ENCODE data around the gene BANF2. TPM values are rescaled to one million over a fixed set of nuclear protein-coding genes. Genes with fewer than 3 reads are reported as not detected.

BANF2 gene
- total and polyA plus RNA-seq, 4 donors, result not detected

DNA sequence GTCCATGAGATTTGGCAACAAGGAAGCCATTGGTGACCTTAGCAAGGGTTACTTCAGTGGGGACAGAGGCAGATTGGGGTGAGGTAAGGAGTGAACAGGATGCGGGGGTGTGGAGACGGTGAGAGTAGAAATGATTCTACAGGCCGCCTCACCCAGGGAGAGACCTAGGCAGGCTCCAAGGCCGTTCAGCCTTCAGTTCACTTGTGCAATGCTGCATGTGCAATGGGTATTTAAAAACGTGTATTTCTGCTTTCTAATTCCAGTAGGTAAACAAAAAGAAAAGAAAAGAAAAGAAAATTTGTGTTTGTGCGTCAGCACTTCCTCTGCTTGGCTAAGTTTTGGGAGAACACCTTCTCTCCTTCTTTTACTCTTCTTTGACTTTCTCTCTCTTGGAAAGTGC lies 56.8 kb downstream of the BANF2 start:
- TF ChIP-seq HNF4A (conservative IDR thresholded peaks at IDR 0.05) (no peak), EGR1 (IDR thresholded peaks at IDR 0.05; ENCODE audit: low read depth in 2 of 2) (no peak)
- TF ChIP-seq, protein P1, sequence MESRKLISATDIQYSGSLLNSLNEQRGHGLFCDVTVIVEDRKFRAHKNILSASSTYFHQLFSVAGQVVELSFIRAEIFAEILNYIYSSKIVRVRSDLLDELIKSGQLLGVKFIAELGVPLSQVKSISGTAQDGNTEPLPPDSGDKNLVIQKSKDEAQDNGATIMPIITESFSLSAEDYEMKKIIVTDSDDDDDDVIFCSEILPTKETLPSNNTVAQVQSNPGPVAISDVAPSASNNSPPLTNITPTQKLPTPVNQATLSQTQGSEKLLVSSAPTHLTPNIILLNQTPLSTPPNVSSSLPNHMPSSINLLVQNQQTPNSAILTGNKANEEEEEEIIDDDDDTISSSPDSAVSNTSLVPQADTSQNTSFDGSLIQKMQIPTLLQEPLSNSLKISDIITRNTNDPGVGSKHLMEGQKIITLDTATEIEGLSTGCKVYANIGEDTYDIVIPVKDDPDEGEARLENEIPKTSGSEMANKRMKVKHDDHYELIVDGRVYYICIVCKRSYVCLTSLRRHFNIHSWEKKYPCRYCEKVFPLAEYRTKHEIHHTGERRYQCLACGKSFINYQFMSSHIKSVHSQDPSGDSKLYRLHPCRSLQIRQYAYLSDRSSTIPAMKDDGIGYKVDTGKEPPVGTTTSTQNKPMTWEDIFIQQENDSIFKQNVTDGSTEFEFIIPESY (IDR thresholded peaks at IDR 0.05), result no peak
- Histone ChIP-seq H3K4me1 (ENCODE audit: control insufficient read depth in 4 of 4, insufficient read depth in 4 of 4, low read length in 3 of 4) (peaks cover 0 to under 1% (median 0%) of the 10 kb centered on the region in 4 donors), H3K27ac (ENCODE audit: low read depth in 1 of 2, low read length in 2 of 2) (no peak overlapping the region), H3K4me3 (ENCODE audit: low read depth in 1 of 3, low read length in 3 of 3) (no peak overlapping the region), H3K36me3 (ENCODE audit: control insufficient read depth in 4 of 4, insufficient read depth in 3 of 4, low read depth in 1 of 4, low read length in 3 of 4) (no peaks in the 10 kb centered on the region), H3K9me3 (ENCODE audit: control insufficient read depth in 4 of 4, low read length in 3 of 4) (peaks cover 0 to 3% (median 0%) of the 10 kb centered on the region in 4 donors), H3K9ac (ENCODE audit: low read depth in 1 of 2, low read length in 2 of 2) (no peak overlapping the region), H3K27me3 (ENCODE audit: control insufficient read depth in 4 of 4, insufficient read depth in 4 of 4, low read length in 3 of 4) (no peaks in the 10 kb centered on the region)
- 81% methylated on average over 6 of the region's 6 CpGs for WGBS
- DNase-seq (ENCODE audit: low spot score), result no peak

DNA sequence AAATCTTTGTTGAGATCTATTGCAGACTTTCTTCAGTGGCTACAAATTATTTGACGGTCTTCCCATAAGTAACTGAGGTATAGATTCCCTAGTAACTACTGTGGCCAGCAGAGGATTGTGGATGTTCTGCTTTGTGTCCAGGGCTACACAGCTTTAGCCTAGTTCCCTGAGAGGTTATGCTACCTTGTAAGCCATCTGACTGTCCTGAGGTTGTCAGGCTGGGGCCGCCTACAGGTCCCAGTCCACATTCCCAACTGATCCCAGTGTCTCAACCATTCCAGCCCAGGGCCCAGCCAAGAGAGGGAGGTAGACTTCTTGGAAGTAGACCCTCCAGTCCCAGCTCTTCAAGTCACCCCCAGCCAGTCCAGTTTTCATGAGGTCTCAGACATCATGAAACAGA lies 57.7 kb downstream of the BANF2 start:
- TF ChIP-seq YY1 (IDR thresholded peaks at IDR 0.05), result no peak
- H3K4me3 ChIP-seq (ENCODE audit: low read depth in 1 of 3, low read length in 3 of 3), result no peak overlapping the region
- WGBS, result 98% methylated on average over 2 of the region's 2 CpGs
- H3K4me1 ChIP-seq (ENCODE audit: control insufficient read depth in 4 of 4, insufficient read depth in 4 of 4, low read length in 3 of 4), result no peaks in the 10 kb centered on the region
- no peaks in the 10 kb centered on the region for H3K36me3 ChIP-seq (ENCODE audit: control insufficient read depth in 4 of 4, insufficient read depth in 3 of 4, low read depth in 1 of 4, low read length in 3 of 4)
- peaks cover 0 to 3% (median 0%) of the 10 kb centered on the region in 4 donors for H3K9me3 ChIP-seq (ENCODE audit: control insufficient read depth in 4 of 4, low read length in 3 of 4)
- DNase-seq (ENCODE audit: low spot score), result no peak
- no peak overlapping the region for H3K27ac ChIP-seq (ENCODE audit: low read depth in 1 of 2, low read length in 2 of 2)
- no peak overlapping the region for H3K9ac ChIP-seq (ENCODE audit: low read depth in 1 of 2, low read length in 2 of 2)
- H3K27me3 ChIP-seq (ENCODE audit: control insufficient read depth in 4 of 4, insufficient read depth in 4 of 4, low read length in 3 of 4), result no peaks in the 10 kb centered on the region

DNA sequence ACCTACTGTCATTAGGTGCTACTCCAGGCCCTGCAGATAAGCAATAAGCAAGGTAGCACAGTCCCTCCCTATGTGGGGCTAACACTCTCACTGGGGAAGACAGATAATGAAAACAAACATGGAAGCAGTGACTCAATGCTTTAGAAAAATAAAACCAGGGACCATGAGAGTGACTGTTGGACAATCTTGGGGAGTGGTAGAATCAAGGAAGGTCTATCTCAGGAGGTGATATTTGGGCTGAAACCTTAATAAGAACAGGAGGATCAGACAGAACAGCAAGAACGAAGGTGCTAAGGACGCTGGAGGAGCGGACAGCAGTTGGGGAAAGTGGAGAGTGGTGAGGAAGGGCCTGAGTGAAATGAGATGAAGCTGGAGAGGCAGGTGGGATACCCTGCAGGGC lies 58.2 kb downstream of the BANF2 start:
- no peak overlapping the region for H3K9ac ChIP-seq (ENCODE audit: low read depth in 1 of 2, low read length in 2 of 2)
- H3K27me3 ChIP-seq (ENCODE audit: control insufficient read depth in 4 of 4, insufficient read depth in 4 of 4, low read length in 3 of 4), result no peaks in the 10 kb centered on the region
- H3K4me1 ChIP-seq (ENCODE audit: control insufficient read depth in 4 of 4, insufficient read depth in 4 of 4, low read length in 3 of 4), result no peaks in the 10 kb centered on the region
- 95% methylated on average over 3 of the region's 3 CpGs for WGBS
- H3K36me3 ChIP-seq (ENCODE audit: control insufficient read depth in 4 of 4, insufficient read depth in 3 of 4, low read depth in 1 of 4, low read length in 3 of 4), result no peaks in the 10 kb centered on the region
- no peak overlapping the region for H3K27ac ChIP-seq (ENCODE audit: low read depth in 1 of 2, low read length in 2 of 2)
- DNase-seq (ENCODE audit: low spot score), result no peak
- H3K9me3 ChIP-seq (ENCODE audit: control insufficient read depth in 4 of 4, low read length in 3 of 4), result peaks cover 0 to 3% (median 0%) of the 10 kb centered on the region in 4 donors
- TF ChIP-seq EGR1 (IDR thresholded peaks at IDR 0.05; ENCODE audit: low read depth in 2 of 2) (no peak), MAX (IDR thresholded peaks at IDR 0.05) (no peak), SP1 (IDR thresholded peaks at IDR 0.05) (no peak), GABPA (IDR thresholded peaks at IDR 0.05 in 1 of 2, conservative IDR thresholded peaks at IDR 0.05 in 1 of 2) (no peak), HNF4A (conservative IDR thresholded peaks at IDR 0.05) (no peak)
- TF ChIP-seq, protein P2, sequence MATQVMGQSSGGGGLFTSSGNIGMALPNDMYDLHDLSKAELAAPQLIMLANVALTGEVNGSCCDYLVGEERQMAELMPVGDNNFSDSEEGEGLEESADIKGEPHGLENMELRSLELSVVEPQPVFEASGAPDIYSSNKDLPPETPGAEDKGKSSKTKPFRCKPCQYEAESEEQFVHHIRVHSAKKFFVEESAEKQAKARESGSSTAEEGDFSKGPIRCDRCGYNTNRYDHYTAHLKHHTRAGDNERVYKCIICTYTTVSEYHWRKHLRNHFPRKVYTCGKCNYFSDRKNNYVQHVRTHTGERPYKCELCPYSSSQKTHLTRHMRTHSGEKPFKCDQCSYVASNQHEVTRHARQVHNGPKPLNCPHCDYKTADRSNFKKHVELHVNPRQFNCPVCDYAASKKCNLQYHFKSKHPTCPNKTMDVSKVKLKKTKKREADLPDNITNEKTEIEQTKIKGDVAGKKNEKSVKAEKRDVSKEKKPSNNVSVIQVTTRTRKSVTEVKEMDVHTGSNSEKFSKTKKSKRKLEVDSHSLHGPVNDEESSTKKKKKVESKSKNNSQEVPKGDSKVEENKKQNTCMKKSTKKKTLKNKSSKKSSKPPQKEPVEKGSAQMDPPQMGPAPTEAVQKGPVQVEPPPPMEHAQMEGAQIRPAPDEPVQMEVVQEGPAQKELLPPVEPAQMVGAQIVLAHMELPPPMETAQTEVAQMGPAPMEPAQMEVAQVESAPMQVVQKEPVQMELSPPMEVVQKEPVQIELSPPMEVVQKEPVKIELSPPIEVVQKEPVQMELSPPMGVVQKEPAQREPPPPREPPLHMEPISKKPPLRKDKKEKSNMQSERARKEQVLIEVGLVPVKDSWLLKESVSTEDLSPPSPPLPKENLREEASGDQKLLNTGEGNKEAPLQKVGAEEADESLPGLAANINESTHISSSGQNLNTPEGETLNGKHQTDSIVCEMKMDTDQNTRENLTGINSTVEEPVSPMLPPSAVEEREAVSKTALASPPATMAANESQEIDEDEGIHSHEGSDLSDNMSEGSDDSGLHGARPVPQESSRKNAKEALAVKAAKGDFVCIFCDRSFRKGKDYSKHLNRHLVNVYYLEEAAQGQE (IDR thresholded peaks at IDR 0.05), result no peak
- no peak overlapping the region for H3K4me3 ChIP-seq (ENCODE audit: low read depth in 1 of 3, low read length in 3 of 3)

Data from liver (tissue), 9 donors.